ENCODE data around the gene NECTIN4.

The NECTIN4 gene

DNA sequence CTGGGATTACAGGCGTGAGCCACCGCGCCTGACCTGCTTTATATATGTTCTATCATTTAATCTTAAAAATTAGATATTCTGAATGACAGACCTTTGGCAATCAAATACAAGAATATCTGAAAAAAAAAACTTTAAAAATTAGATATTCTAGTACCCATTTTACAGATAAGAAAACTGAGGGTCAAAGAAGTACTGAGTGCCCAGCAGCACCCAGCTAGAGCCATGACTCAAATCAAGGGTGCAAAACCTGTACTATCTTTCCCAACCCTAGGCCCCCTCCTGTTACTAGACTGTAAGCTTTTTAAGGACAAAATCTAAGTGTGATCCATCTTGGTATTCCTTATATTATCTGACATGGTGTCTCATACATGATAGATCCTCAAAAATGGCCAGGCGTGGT is 27.9 kb downstream of the NECTIN4 start:
- Histone ChIP-seq H3K27me3 (replicated peaks; ENCODE audit: control insufficient read depth, insufficient read depth, low read length, poor library complexity, severe bottlenecking) (no peaks in the 10 kb centered on the region), H3K36me3 (ENCODE audit: control insufficient read depth, insufficient read depth, low read length) (peaks cover 30% of the 10 kb centered on the region), H3K9me3 (ENCODE audit: control insufficient read depth, low read length) (no peaks in the 10 kb centered on the region), H3K4me1 (ENCODE audit: control insufficient read depth, insufficient read depth, low read length, poor library complexity, severe bottlenecking) (peaks cover 36% of the 10 kb centered on the region), H3K4me3 (ENCODE audit: insufficient read depth, low read depth, low read length, poor library complexity, severe bottlenecking) (no peak overlapping the region), H3K27ac (ENCODE audit: insufficient read depth, low read length, poor library complexity, severe bottlenecking) (no peak overlapping the region)
- DNase-seq: no peak

DNA sequence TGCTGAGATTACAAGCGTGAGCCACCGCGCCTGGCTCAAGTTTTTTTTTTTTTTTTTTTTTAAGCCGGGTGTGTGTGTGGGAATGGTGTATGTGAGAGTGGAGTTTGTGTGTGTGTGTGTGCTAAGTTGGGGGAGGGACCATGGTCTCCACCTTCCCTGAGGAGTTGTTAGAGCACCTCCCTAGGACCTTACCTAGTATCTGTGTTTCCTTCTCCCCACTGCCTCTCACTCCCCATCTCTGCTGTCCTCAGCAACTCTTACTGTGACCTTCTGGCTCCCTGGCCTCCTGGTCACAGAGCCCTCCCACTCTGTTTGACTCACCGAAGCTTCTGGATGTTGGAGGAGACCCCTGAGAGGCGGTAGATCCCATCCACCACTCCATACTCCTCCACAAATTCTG is 30.1 kb downstream of the NECTIN4 start:
- no peaks in the 10 kb centered on the region for H3K9me3 ChIP-seq (ENCODE audit: control insufficient read depth, low read length)
- no peak for DNase-seq
- H3K36me3 ChIP-seq (ENCODE audit: control insufficient read depth, insufficient read depth, low read length): peaks cover 44% of the 10 kb centered on the region
- H3K4me3 ChIP-seq (ENCODE audit: insufficient read depth, low read depth, low read length, poor library complexity, severe bottlenecking): no peak overlapping the region
- H3K27me3 ChIP-seq (replicated peaks; ENCODE audit: control insufficient read depth, insufficient read depth, low read length, poor library complexity, severe bottlenecking): no peaks in the 10 kb centered on the region
- H3K4me1 ChIP-seq (ENCODE audit: control insufficient read depth, insufficient read depth, low read length, poor library complexity, severe bottlenecking): peaks cover 19% of the 10 kb centered on the region
- H3K27ac ChIP-seq (ENCODE audit: insufficient read depth, low read length, poor library complexity, severe bottlenecking): no peak overlapping the region

DNA sequence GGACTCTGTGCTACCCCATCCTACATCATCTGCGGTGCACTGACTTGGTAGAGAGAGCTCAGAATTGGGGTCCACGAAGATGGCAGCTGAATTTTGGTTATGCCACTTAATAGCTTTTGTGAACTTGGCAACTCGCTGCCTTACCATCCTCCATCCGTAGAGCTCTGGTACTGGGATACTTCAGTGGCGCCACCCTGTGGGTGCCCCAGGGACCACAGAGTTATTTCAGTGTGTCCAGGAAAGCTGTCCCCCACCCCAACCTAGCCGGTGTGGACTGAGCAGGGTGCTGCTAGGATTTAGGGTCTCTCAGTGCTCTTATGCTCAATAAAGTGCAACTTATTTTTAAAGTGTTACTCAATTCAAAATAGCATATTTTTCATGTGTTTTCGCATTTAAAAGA is 34.6 kb downstream of the NECTIN4 start:
- H3K27ac ChIP-seq (ENCODE audit: insufficient read depth, low read length, poor library complexity, severe bottlenecking): no peak overlapping the region

DNA sequence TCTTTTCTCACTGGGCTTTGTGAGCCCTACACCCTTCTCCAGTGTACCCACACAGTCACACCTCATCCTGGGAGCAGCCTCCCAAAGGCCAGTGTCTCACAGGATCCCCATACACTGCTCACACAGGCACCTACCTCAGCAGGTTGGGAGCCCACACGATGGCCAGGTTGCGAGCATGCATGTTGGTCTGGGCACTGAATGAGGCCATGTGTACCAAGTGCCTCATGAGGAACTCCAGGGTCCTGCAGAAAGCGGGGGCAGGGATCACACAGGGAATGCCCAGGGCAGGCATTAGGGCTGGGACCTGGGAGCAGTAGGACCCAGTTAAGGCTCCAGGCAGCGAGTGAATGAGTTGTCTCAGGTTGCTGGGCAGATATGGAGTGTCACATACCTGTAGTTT is 35.1 kb downstream of the NECTIN4 start:
- no peak overlapping the region for H3K4me3 ChIP-seq (ENCODE audit: insufficient read depth, low read depth, low read length, poor library complexity, severe bottlenecking)
- H3K4me1 ChIP-seq (ENCODE audit: control insufficient read depth, insufficient read depth, low read length, poor library complexity, severe bottlenecking): no peaks in the 10 kb centered on the region
- H3K36me3 ChIP-seq (ENCODE audit: control insufficient read depth, insufficient read depth, low read length): peaks cover 79% of the 10 kb centered on the region
- H3K27ac ChIP-seq (ENCODE audit: insufficient read depth, low read length, poor library complexity, severe bottlenecking): no peak overlapping the region
- DNase-seq: no peak
- H3K9me3 ChIP-seq (ENCODE audit: control insufficient read depth, low read length): no peaks in the 10 kb centered on the region
- no peaks in the 10 kb centered on the region for H3K27me3 ChIP-seq (replicated peaks; ENCODE audit: control insufficient read depth, insufficient read depth, low read length, poor library complexity, severe bottlenecking)

More for the DNA sequence above, 34.6 kb downstream of the NECTIN4 start:
- peaks cover 4% of the 10 kb centered on the region for H3K4me1 ChIP-seq (ENCODE audit: control insufficient read depth, insufficient read depth, low read length, poor library complexity, severe bottlenecking)
- no peaks in the 10 kb centered on the region for H3K9me3 ChIP-seq (ENCODE audit: control insufficient read depth, low read length)
- DNase-seq: no peak
- no peaks in the 10 kb centered on the region for H3K27me3 ChIP-seq (replicated peaks; ENCODE audit: control insufficient read depth, insufficient read depth, low read length, poor library complexity, severe bottlenecking)
- H3K4me3 ChIP-seq (ENCODE audit: insufficient read depth, low read depth, low read length, poor library complexity, severe bottlenecking): no peak overlapping the region
- H3K36me3 ChIP-seq (ENCODE audit: control insufficient read depth, insufficient read depth, low read length): peaks cover 79% of the 10 kb centered on the region

DNA sequence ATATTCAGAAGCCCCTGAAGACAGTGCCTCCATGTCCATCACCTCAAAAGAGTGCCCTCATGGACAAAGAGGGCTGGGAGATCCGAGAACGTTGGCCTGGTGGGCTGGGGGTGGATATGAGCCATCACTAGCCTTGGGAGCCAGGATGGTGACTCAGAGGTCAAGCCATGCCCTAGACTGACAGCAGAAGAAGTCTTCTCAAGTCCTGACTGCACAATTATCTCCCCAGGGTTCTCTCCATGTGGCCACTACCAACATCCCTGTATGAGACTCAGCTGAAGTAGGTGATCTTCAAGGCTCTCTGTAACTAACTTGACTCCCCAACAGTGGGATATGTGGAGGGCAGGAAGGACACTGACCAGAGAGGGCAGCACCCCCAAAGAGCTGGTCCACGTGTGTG is 36.5 kb downstream of the NECTIN4 start:
- Histone ChIP-seq H3K9me3 (ENCODE audit: control insufficient read depth, low read length) (no peaks in the 10 kb centered on the region), H3K36me3 (ENCODE audit: control insufficient read depth, insufficient read depth, low read length) (peaks cover 89% of the 10 kb centered on the region), H3K4me1 (ENCODE audit: control insufficient read depth, insufficient read depth, low read length, poor library complexity, severe bottlenecking) (no peaks in the 10 kb centered on the region), H3K27ac (ENCODE audit: insufficient read depth, low read length, poor library complexity, severe bottlenecking) (no peak overlapping the region), H3K4me3 (ENCODE audit: insufficient read depth, low read depth, low read length, poor library complexity, severe bottlenecking) (no peak overlapping the region), H3K27me3 (replicated peaks; ENCODE audit: control insufficient read depth, insufficient read depth, low read length, poor library complexity, severe bottlenecking) (no peaks in the 10 kb centered on the region)
- DNase-seq: no peak

DNA sequence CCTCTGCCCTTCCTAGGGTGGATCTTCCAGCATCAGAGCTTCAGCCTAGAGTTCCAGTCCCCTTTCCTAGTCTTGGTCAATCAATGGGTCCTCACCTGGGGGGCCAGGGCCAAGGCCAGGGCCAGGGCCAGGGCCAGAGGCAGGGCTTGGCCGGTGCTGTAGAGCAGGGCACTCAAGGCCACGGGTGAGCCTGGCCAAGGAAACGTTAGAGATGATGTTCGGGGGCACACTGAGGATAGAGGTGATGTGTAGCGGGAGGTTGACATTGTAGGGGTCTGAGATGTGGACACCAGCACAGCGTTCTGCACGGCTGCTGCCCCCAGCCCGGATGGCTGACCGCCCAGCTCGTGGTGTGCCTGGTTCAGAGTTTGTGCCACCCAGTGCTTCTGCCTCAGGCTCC is 38.1 kb downstream of the NECTIN4 start:
- H3K4me3 ChIP-seq (ENCODE audit: insufficient read depth, low read depth, low read length, poor library complexity, severe bottlenecking): no peak overlapping the region
- peak overlapping the region; percentile 49 for H3K27ac ChIP-seq (ENCODE audit: insufficient read depth, low read length, poor library complexity, severe bottlenecking)
- H3K9me3 ChIP-seq (ENCODE audit: control insufficient read depth, low read length): no peaks in the 10 kb centered on the region
- DNase-seq: no peak
- peaks cover 81% of the 10 kb centered on the region for H3K36me3 ChIP-seq (ENCODE audit: control insufficient read depth, insufficient read depth, low read length)
- no peaks in the 10 kb centered on the region for H3K27me3 ChIP-seq (replicated peaks; ENCODE audit: control insufficient read depth, insufficient read depth, low read length, poor library complexity, severe bottlenecking)
- peaks cover 4% of the 10 kb centered on the region for H3K4me1 ChIP-seq (ENCODE audit: control insufficient read depth, insufficient read depth, low read length, poor library complexity, severe bottlenecking)

DNA sequence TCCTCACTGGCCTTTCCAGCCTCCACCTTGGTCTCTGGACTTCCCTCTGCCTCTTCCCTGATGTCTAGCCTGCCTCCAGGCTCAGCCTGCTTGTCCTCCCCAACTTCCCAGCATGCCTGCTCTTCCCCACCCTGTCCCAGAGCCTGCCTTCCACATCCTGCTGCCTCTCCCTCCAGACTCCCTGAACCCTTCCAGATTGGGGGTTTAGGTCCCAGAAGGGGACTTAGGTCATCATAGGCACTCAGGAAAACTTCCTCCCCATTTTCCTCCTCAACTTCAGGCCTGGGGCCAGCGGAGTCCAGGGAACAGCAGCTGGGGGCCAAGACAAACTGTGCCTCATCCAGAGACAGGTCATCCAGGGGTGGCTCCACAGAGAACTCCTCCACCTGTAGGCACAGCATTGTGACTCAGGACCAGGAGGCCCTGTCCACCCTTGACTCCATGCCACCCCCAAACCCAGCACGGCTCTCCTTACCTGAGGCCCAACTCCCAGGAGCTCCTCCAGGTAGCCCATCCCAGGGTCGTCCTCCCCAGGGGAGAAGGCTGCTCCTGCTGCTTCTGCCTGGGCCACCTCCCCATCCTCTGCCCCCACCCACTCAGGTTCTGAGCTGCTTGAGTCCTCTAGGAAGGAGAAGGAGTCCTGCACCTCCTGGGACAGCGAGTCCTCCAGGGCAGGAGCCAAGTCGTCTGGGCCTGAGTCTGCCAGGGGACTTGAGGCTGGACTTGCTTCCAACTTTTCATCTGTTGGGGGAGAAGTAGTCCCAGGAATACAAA is 40.2 kb downstream of the NECTIN4 start:
- Histone ChIP-seq H3K36me3 (ENCODE audit: control insufficient read depth, insufficient read depth, low read length) (peaks cover 64% of the 10 kb centered on the region), H3K9me3 (ENCODE audit: control insufficient read depth, low read length) (no peaks in the 10 kb centered on the region), H3K27ac (ENCODE audit: insufficient read depth, low read length, poor library complexity, severe bottlenecking) (peak overlapping the region; percentile 11), H3K27me3 (replicated peaks; ENCODE audit: control insufficient read depth, insufficient read depth, low read length, poor library complexity, severe bottlenecking) (no peaks in the 10 kb centered on the region), H3K4me1 (ENCODE audit: control insufficient read depth, insufficient read depth, low read length, poor library complexity, severe bottlenecking) (peaks cover 5% of the 10 kb centered on the region), H3K4me3 (ENCODE audit: insufficient read depth, low read depth, low read length, poor library complexity, severe bottlenecking) (no peak overlapping the region)
- DNase-seq: no peak

DNA sequence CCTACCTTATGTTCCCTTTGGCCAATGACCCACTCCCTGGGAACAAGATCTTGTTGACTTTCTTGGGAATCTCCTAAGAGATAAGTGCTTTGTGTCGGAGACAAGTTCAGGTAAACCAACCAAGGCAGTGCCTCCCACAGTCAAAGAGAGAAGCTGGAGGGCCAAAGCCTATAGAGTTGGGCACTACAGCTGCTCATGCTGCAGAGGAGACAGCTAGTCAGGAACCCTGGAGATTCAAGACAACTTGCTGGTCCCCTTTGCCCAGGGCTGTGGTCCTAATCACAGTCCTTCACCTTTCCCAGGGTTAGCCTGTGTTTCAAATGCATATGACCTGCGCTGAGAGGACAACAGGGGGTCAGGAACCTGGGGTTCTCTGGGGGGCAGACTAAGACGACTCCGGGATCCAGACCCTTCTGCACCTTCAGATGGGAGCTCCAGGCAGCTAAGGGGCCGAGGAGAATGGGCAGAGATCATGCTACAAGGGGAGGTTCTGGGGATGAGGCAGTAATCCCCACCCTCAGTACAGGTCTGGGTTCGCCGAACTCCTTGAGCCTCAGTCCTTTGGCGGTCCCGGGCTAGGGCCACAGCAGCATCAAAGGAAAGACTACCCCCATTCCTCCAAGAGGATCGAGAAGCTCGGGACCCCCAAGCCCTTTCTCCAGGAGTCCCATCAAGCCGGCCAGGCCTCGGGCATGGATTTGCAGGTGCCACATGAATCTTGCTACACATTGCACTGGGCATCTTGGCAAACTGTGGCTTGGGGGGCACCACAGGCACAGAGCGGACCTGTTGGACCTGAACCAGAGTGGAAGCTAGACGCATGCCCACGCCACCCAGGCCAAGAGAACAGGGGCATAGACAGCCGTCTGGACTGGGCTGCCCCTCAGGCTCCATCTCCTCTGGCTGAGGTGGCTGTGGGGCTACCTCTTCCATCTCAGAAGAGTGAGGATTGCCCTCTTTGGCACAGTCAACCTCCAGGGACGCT is 41.6 kb downstream of the NECTIN4 start:
- Histone ChIP-seq H3K9me3 (ENCODE audit: control insufficient read depth, low read length) (no peaks in the 10 kb centered on the region), H3K4me1 (ENCODE audit: control insufficient read depth, insufficient read depth, low read length, poor library complexity, severe bottlenecking) (peaks cover 5% of the 10 kb centered on the region), H3K27ac (ENCODE audit: insufficient read depth, low read length, poor library complexity, severe bottlenecking) (peak overlapping the region; percentile 94), H3K36me3 (ENCODE audit: control insufficient read depth, insufficient read depth, low read length) (peaks cover 55% of the 10 kb centered on the region), H3K27me3 (replicated peaks; ENCODE audit: control insufficient read depth, insufficient read depth, low read length, poor library complexity, severe bottlenecking) (no peaks in the 10 kb centered on the region), H3K4me3 (ENCODE audit: insufficient read depth, low read depth, low read length, poor library complexity, severe bottlenecking) (no peak overlapping the region)
- DNase-seq: no peak

DNA sequence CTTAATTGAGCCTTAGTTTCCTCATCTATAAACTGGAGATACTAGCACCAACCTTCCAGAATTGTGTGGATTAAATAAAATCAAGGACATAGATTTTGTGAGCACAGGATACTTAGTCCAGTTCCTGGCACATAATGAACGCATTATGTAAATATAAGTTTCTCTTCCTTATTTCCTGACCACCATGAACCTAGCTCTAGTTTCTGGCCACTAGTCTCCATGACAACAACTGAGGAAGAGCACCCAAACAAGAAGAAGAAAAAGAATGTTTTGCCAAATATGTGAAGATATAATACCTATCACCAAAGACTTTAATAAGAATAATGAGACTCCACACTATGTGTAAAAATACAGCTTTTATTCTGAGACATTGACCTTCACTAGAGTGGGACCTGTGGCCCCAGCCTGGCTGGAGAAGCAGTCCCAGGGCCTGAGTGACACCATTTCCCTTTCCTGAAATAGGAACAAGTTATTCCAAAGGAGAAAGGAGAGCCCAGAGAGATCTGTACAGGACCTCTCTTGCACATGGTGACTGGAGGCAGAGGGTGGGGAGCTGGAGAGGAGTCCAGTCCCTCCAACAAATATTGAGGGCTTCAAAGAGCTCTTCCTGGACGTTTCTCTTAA is 42.6 kb downstream of the NECTIN4 start:
- no peaks in the 10 kb centered on the region for H3K27me3 ChIP-seq (replicated peaks; ENCODE audit: control insufficient read depth, insufficient read depth, low read length, poor library complexity, severe bottlenecking)
- peaks cover 56% of the 10 kb centered on the region for H3K36me3 ChIP-seq (ENCODE audit: control insufficient read depth, insufficient read depth, low read length)
- peak overlapping the region; percentile 98 for H3K4me3 ChIP-seq (ENCODE audit: insufficient read depth, low read depth, low read length, poor library complexity, severe bottlenecking)

More for the DNA sequence above, 42.6 kb downstream of the NECTIN4 start:
- peaks cover 5% of the 10 kb centered on the region for H3K4me1 ChIP-seq (ENCODE audit: control insufficient read depth, insufficient read depth, low read length, poor library complexity, severe bottlenecking)
- peak overlapping the region; percentile 94 for H3K27ac ChIP-seq (ENCODE audit: insufficient read depth, low read length, poor library complexity, severe bottlenecking)
- no peaks in the 10 kb centered on the region for H3K9me3 ChIP-seq (ENCODE audit: control insufficient read depth, low read length)
- no peak for DNase-seq

Measured in effector memory CD4-positive, alpha-beta T cell (primary cell).